Measurements from ENCODE around the gene SGIP1. TPM values are rescaled to one million over a fixed set of nuclear protein-coding genes. Genes with fewer than 3 reads are reported as not detected.
"Not testable (repeated sequence)": the region's sequence is repeated elsewhere in the genome, so short reads cannot be mapped to it uniquely, and the experiment has no call there.

The SGIP1 gene
- total RNA-seq, 3 donors from 2014 or later = 3.1 to 6.6 (median 3.5) TPM

DNA sequence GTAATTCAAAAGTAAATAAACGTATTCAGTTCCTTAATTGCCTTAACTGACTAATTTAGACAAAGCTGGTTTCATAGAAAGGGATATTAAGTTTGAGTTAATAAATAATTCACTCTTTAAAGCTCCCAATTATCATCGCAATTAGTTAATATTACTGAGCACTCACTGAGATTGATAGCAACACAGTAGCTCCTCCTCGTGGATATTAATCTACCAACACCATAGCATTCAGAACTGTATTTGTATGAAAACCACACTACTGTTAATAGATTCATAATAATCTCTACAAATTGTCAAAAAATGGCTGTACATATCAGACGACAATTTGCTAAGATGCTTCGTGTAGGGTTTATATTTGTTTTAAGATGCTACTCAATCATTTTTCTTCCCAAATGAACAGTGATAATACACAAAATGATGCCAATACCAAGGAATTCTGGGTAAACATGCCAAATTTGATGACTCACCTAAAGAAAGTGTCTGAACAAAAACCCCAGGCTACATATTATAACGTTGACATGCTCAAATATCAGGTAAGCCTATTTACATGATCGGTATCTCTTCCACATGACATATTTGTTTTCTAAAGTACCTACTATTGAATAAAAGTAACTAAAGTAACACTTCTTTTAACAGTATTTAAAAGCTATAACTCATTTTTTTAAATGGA lies 199.5 kb downstream of the SGIP1 start:
- H3K4me3 ChIP-seq = no peak overlapping the region

DNA sequence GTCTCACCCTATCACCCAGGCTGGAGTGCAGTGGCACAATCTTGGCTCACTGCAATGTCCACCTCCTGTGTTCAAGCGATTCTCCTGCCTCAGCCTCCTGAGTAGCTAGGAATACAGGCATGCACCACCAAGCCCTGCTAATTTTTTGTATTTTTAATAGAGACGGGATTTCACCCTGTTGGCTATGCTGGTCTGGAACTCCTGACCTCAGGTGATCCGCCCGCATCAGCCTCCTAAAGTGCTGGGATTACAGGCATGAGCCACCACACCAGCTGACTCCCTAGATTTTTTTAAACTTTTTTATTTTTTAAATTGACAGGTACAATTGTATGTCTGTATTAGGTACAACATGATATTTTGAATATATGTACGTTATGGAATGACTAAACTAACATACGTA lies 200.6 kb downstream of the SGIP1 start:
- H3K27ac ChIP-seq; intact Hi-C loops (cut with DNase I; ENCODE audit: low total_unique reads); H3K4me1 ChIP-seq; H3K27me3 ChIP-seq; H3K9me3 ChIP-seq; H3K36me3 ChIP-seq; DNase-seq (ENCODE audit: low spot score in 2 of 2); H3K4me3 ChIP-seq: not testable (repeated sequence)

More for the DNA sequence above, 199.5 kb downstream of the SGIP1 start:
- no peak for DNase-seq (ENCODE audit: low spot score in 2 of 2)
- H3K9me3 ChIP-seq = no peaks in the 10 kb centered on the region
- intact Hi-C loops (cut with DNase I; ENCODE audit: low total_unique reads) = no loop called here
- TF ChIP-seq POLR2AphosphoS5 (IDR thresholded peaks at IDR 0.05) = no peak
- no peak for TF ChIP-seq CTCF (IDR thresholded peaks at IDR 0.05)
- no peak for TF ChIP-seq POLR2A (IDR thresholded peaks at IDR 0.05)
- no peaks in the 10 kb centered on the region for H3K36me3 ChIP-seq
- no peaks in the 10 kb centered on the region for H3K27me3 ChIP-seq
- H3K27ac ChIP-seq = no peak overlapping the region
- no peaks in the 10 kb centered on the region for H3K4me1 ChIP-seq

GRCh38 chr1:66737836-66738235 lies 203.9 kb downstream of the SGIP1 start:
- no peak overlapping the region for H3K4me3 ChIP-seq
- no peaks in the 10 kb centered on the region for H3K36me3 ChIP-seq
- no peaks in the 10 kb centered on the region for H3K9me3 ChIP-seq
- no peaks in the 10 kb centered on the region for H3K4me1 ChIP-seq
- H3K27me3 ChIP-seq = no peaks in the 10 kb centered on the region
- DNase-seq (ENCODE audit: low spot score in 2 of 2) = no peak
- TF ChIP-seq CTCF (IDR thresholded peaks at IDR 0.05) (no peak), POLR2AphosphoS5 (IDR thresholded peaks at IDR 0.05) (no peak), POLR2A (IDR thresholded peaks at IDR 0.05) (no peak)
- intact Hi-C loops (cut with DNase I; ENCODE audit: low total_unique reads) = no loop called here
- no peak overlapping the region for H3K27ac ChIP-seq

- TF ChIP-seq CTCF (IDR thresholded peaks at IDR 0.05) (no peak), POLR2A (IDR thresholded peaks at IDR 0.05) (no peak), POLR2AphosphoS5 (IDR thresholded peaks at IDR 0.05) (no peak)
- intact Hi-C loops (cut with DNase I; ENCODE audit: low total_unique reads) = no loop called here
- H3K27ac ChIP-seq = no peak overlapping the region
- no peak for DNase-seq (ENCODE audit: low spot score in 2 of 2)
- H3K27me3 ChIP-seq = no peaks in the 10 kb centered on the region
- no peaks in the 10 kb centered on the region for H3K4me1 ChIP-seq
- H3K36me3 ChIP-seq = no peaks in the 10 kb centered on the region
- H3K9me3 ChIP-seq = no peaks in the 10 kb centered on the region
- no peak overlapping the region for H3K4me3 ChIP-seq
These were observed 205.6 kb downstream of the SGIP1 start for GRCh38 chr1:66739401-66740157.

- no peak overlapping the region for H3K27ac ChIP-seq
- TF ChIP-seq POLR2AphosphoS5 (IDR thresholded peaks at IDR 0.05) (no peak), POLR2A (IDR thresholded peaks at IDR 0.05) (no peak), CTCF (IDR thresholded peaks at IDR 0.05) (no peak)
- intact Hi-C loops (cut with DNase I; ENCODE audit: low total_unique reads) = no loop called here
- DNase-seq (ENCODE audit: low spot score in 2 of 2) = no peak
- no peaks in the 10 kb centered on the region for H3K27me3 ChIP-seq
- no peaks in the 10 kb centered on the region for H3K9me3 ChIP-seq
- H3K4me1 ChIP-seq = no peaks in the 10 kb centered on the region
- H3K4me3 ChIP-seq = no peak overlapping the region
- no peaks in the 10 kb centered on the region for H3K36me3 ChIP-seq
These were observed 211.5 kb downstream of the SGIP1 start for GRCh38 chr1:66745451-66745850.
